ENCODE measurements around the gene SLC25A15.

Gene SLC25A15

GRCh38 chr13:40792284-40793051 is 3.1 kb downstream of the SLC25A15 start:
- Mint-ChIP-seq H3K27ac (peak overlapping the region; percentile 33), H3K9me3 (no peaks in the 10 kb centered on the region), H3K27me3 (ENCODE audit: low read depth) (no peaks in the 10 kb centered on the region), H3K4me1 (ENCODE audit: low read depth) (peaks cover 2% of the 10 kb centered on the region), H3K4me3 (no peak overlapping the region), H3K36me3 (ENCODE audit: low read depth) (peaks cover 6% of the 10 kb centered on the region)

- no peaks in the 10 kb centered on the region for H3K9me3 Mint-ChIP-seq
- H3K4me1 Mint-ChIP-seq (ENCODE audit: low read depth): no peaks in the 10 kb centered on the region
- H3K36me3 Mint-ChIP-seq (ENCODE audit: low read depth): peaks cover 6% of the 10 kb centered on the region
Observed at GRCh38 chr13:40793339-40793738, 3.9 kb downstream of the SLC25A15 start.

DNA sequence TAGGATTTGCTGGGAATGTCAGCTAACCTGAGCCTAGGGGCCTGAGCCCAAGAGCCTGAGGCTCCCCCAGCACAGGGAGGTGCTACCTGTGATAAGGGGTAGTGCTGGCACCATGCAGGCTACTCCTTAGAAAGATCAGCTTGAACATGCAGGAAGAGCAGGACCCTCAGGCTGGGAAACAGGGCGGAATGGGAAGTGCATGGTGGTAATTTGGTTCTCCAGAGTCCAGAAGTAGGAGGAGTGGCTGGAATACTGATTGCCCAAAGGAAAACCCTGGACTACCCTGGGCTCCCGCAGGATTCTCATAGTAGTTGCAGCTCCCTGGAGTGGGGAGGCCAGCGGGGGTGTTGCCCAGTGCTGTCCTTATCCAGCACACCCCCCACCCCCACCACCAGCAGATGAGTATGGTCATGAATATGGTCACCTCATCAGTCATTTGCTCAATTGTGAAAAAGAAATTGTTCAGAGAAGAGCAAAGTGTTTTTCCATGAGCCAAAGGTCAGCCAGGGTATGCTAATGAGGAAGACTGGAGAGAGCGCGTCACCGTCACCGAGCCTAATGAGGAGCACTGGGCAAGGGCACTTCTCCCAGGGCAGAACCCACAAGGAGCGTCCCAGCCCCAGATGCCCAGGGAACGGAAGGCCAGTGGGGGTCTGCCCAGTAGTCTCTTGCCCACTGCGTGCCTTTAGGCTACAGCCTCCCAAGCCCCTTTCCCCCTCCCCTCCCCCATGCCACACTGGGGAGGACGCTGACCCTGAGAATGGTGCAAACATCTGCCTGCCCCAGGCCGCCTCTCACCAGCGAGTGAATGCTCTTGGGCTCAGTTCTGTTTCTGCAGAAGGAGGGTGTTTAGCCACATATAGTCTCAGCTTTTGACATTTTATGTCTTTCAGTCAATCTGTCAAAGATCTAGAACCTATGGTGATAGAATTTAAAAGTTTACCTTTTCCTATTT is 5.3 kb downstream of the SLC25A15 start:
- no peak overlapping the region for H3K4me3 Mint-ChIP-seq
- H3K27ac Mint-ChIP-seq: no peak overlapping the region
- peaks cover 9% of the 10 kb centered on the region for H3K4me1 Mint-ChIP-seq (ENCODE audit: low read depth)
- peaks cover 12% of the 10 kb centered on the region for H3K36me3 Mint-ChIP-seq (ENCODE audit: low read depth)
- no peaks in the 10 kb centered on the region for H3K9me3 Mint-ChIP-seq
- H3K27me3 Mint-ChIP-seq (ENCODE audit: low read depth): no peaks in the 10 kb centered on the region

More at GRCh38 chr13:40793339-40793738, 3.9 kb downstream of the SLC25A15 start:
- Mint-ChIP-seq H3K27me3 (ENCODE audit: low read depth) (no peaks in the 10 kb centered on the region), H3K4me3 (no peak overlapping the region), H3K27ac (no peak overlapping the region)

GRCh38 chr13:40796649-40797048 is 7.2 kb downstream of the SLC25A15 start:
- Mint-ChIP-seq H3K27ac (no peak overlapping the region), H3K36me3 (ENCODE audit: low read depth) (peaks cover 12% of the 10 kb centered on the region), H3K27me3 (ENCODE audit: low read depth) (no peaks in the 10 kb centered on the region), H3K4me1 (ENCODE audit: low read depth) (peaks cover 9% of the 10 kb centered on the region), H3K9me3 (no peaks in the 10 kb centered on the region), H3K4me3 (no peak overlapping the region)

DNA sequence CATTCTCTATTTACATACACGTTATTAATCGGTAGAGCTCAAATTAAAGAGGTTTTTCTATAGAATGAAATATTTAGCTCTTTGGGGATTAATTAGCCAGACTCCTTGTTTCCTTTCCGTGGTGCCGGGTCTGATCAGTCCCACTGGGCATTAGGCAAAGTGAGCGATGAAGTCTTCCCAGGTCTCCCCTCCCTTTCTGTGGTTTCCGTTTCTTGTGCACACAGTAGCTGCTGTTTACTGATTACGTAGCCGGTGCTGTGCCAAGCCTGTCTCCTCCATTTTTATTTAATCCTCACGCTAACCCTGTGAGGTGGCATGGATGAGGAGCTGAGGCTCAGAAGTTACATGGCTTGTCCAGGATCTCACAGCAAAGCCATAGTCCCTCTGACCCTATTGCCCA is 9.0 kb downstream of the SLC25A15 start:
- Mint-ChIP-seq H3K27me3 (ENCODE audit: low read depth) (no peaks in the 10 kb centered on the region), H3K27ac (peak overlapping the region; percentile 76), H3K9me3 (no peaks in the 10 kb centered on the region), H3K4me3 (peak overlapping the region; percentile 29), H3K36me3 (ENCODE audit: low read depth) (peaks cover 12% of the 10 kb centered on the region), H3K4me1 (ENCODE audit: low read depth) (peaks cover 9% of the 10 kb centered on the region)

GRCh38 chr13:40799508-40799907 is 10.1 kb downstream of the SLC25A15 start:
- no peaks in the 10 kb centered on the region for H3K9me3 Mint-ChIP-seq
- no peak overlapping the region for H3K27ac Mint-ChIP-seq
- no peak overlapping the region for H3K4me3 Mint-ChIP-seq
- H3K4me1 Mint-ChIP-seq (ENCODE audit: low read depth): peaks cover 9% of the 10 kb centered on the region
- H3K27me3 Mint-ChIP-seq (ENCODE audit: low read depth): no peaks in the 10 kb centered on the region
- H3K36me3 Mint-ChIP-seq (ENCODE audit: low read depth): peaks cover 15% of the 10 kb centered on the region

DNA sequence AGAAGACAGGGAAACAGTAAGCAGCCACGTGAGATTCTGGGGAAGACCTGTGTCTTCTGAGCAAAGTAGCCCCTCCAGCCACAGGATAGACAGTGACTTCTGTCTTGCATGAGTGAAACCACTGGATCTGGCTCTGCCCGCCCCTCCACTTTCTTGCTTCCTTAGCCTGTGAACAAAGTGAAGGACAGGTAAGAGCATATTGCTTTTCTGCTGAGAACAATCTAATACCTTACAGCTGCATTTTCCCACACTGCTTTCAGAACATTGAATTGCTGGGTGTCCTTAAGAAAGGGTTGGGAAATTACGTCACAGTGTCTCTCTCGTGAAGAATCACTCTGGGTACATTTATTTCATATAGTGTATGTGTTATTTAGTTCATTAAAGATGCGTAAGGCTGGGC is 11.1 kb downstream of the SLC25A15 start:
- Mint-ChIP-seq H3K4me1 (ENCODE audit: low read depth) (peaks cover 9% of the 10 kb centered on the region), H3K27ac (no peak overlapping the region), H3K36me3 (ENCODE audit: low read depth) (peaks cover 14% of the 10 kb centered on the region), H3K4me3 (no peak overlapping the region), H3K9me3 (no peaks in the 10 kb centered on the region), H3K27me3 (ENCODE audit: low read depth) (no peaks in the 10 kb centered on the region)

DNA sequence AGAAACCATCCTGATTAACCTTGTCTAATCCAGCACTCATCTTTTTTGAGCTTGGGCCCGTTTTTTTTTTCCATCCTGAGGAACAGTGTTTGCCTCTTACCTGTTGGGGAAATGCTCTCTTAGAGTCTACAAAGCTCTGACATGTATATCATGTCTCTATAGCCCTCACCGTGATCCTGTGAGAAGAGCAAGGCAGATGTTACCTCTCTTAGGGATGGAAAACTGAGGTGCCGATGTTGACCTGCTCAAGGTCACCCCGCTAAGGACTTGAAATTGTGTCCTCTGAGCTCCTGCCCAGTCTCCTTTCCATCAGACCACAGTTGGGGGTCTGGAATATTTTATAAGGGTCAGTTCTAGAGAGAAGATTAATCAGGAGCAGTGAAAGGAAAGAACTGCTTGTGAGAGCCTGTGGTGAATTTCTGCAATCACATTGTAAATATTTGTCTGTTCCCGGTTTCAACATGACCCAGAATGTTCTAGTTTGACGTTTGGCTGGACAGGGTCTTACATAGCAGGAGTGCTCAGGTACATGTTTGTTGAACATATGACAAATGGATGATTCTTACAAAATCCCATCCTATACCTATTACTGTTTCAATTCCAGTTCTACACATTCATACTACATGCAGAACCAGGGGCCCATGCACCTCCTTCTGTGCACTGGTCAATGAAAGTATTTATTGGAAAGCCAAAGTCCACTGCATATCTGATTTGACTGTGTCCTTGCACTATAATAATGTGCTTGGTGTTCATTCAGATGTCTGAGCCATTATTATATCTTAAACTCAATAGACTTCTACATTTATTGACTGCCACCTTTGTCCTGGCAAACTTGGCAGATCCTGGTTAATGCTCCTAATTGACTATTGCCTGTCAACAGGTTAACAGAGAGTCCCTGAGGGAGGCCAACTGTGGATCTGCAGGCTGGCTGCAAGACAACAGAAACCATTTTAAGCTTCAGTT is 12.1 kb downstream of the SLC25A15 start:
- no peaks in the 10 kb centered on the region for H3K9me3 Mint-ChIP-seq
- H3K27ac Mint-ChIP-seq: no peak overlapping the region
- H3K27me3 Mint-ChIP-seq (ENCODE audit: low read depth): no peaks in the 10 kb centered on the region
- peaks cover 17% of the 10 kb centered on the region for H3K36me3 Mint-ChIP-seq (ENCODE audit: low read depth)
- H3K4me1 Mint-ChIP-seq (ENCODE audit: low read depth): peaks cover 9% of the 10 kb centered on the region
- no peak overlapping the region for H3K4me3 Mint-ChIP-seq

GRCh38 chr13:40803316-40803715 is 13.9 kb downstream of the SLC25A15 start:
- Mint-ChIP-seq H3K27ac (no peak overlapping the region), H3K9me3 (no peaks in the 10 kb centered on the region), H3K4me3 (no peak overlapping the region), H3K27me3 (ENCODE audit: low read depth) (no peaks in the 10 kb centered on the region), H3K4me1 (ENCODE audit: low read depth) (peaks cover 9% of the 10 kb centered on the region), H3K36me3 (ENCODE audit: low read depth) (peaks cover 20% of the 10 kb centered on the region)

GRCh38 chr13:40806241-40806640 is 16.8 kb downstream of the SLC25A15 start:
- no peaks in the 10 kb centered on the region for H3K4me1 Mint-ChIP-seq (ENCODE audit: low read depth)
- H3K9me3 Mint-ChIP-seq: no peaks in the 10 kb centered on the region

GRCh38 chr13:40809471-40809870 is 20.1 kb downstream of the SLC25A15 start:
- Mint-ChIP-seq H3K9me3 (no peaks in the 10 kb centered on the region), H3K27ac (no peak overlapping the region), H3K4me1 (ENCODE audit: low read depth) (no peaks in the 10 kb centered on the region), H3K27me3 (ENCODE audit: low read depth) (no peaks in the 10 kb centered on the region), H3K36me3 (ENCODE audit: low read depth) (peaks cover 17% of the 10 kb centered on the region), H3K4me3 (no peak overlapping the region)

More at GRCh38 chr13:40806241-40806640, 16.8 kb downstream of the SLC25A15 start:
- Mint-ChIP-seq H3K4me3 (no peak overlapping the region), H3K36me3 (ENCODE audit: low read depth) (peaks cover 19% of the 10 kb centered on the region), H3K27me3 (ENCODE audit: low read depth) (no peaks in the 10 kb centered on the region), H3K27ac (no peak overlapping the region)

- Mint-ChIP-seq H3K27me3 (ENCODE audit: low read depth) (no peaks in the 10 kb centered on the region), H3K4me1 (ENCODE audit: low read depth) (no peaks in the 10 kb centered on the region), H3K9me3 (peaks cover 13% of the 10 kb centered on the region), H3K36me3 (ENCODE audit: low read depth) (peaks cover 19% of the 10 kb centered on the region), H3K4me3 (no peak overlapping the region), H3K27ac (no peak overlapping the region)
Observed at GRCh38 chr13:40812102-40812501, 22.7 kb downstream of the SLC25A15 start.

DNA sequence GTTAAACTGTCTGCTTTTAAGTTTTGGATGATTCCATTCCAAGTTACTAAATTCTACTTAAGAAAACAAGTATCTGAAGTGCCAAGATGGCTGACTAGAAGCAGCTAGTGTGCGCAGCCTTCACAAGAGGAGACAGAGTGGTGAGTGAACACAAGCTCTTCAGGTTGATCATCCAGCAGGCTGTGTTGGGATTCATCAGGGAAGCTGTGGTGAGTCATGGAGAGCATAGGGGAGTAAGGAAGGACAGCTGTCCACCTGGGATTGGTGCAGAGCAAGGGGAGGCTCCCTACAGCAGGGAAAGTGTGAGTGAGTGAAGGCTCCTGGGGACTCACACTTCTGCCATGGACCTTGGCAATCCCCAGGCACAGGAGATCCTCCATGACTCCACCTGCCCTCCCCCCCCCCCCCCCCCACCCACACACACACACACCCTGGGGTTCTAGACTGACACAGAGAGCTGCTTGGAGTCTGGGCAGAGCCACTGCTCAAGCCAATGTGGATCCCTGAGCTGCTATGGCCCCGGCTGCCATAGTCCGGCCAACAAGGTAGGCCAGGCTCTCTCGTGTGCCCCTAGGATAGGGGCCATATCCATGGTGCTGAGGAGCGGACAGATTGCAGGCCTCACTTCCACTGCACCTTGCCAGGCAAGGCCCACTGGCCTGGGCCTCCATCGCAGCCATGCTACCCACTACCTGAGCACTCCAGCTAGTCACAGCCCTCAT is 23.5 kb downstream of the SLC25A15 start:
- no peaks in the 10 kb centered on the region for H3K27me3 Mint-ChIP-seq (ENCODE audit: low read depth)
- H3K36me3 Mint-ChIP-seq (ENCODE audit: low read depth): peaks cover 19% of the 10 kb centered on the region
- no peak overlapping the region for H3K4me3 Mint-ChIP-seq
- no peak overlapping the region for H3K27ac Mint-ChIP-seq
- H3K4me1 Mint-ChIP-seq (ENCODE audit: low read depth): no peaks in the 10 kb centered on the region
- peaks cover 13% of the 10 kb centered on the region for H3K9me3 Mint-ChIP-seq

Measured in T-helper 1 cell treated with Interleukin-12 subunit alpha and Interleukin-12 subunit beta and Interleukin-4 antibody, amounts not matched to agents 30 μg/mL and 1 μg/mL, for 36 hours (primary cell).